ENCODE data around the gene USP3. TPM values are rescaled to one million over a fixed set of nuclear protein-coding genes. Genes with fewer than 3 reads are reported as not detected.
"Not testable (repeated sequence)": the region's sequence is repeated elsewhere in the genome, so short reads cannot be mapped to it uniquely, and the experiment has no call there.

Gene USP3
- total RNA-seq, 1 experiment from 2014 or later: 70.2 TPM

GRCh38 chr15:63517628-63518027 lies 13.2 kb downstream of the USP3 start:
- Mint-ChIP-seq H3K4me3 (ENCODE audit: unreplicated experiment) (peak overlapping the region; percentile 31), H3K27ac (ENCODE audit: low read depth, unreplicated experiment) (peak overlapping the region; percentile 28), H3K36me3 (ENCODE audit: insufficient read depth, unreplicated experiment) (peaks cover 4% of the 10 kb centered on the region), H3K27me3 (ENCODE audit: insufficient read depth, unreplicated experiment) (no peaks in the 10 kb centered on the region), H3K4me1 (ENCODE audit: insufficient read depth, unreplicated experiment) (peaks cover 66% of the 10 kb centered on the region), H3K9me3 (ENCODE audit: unreplicated experiment) (no peaks in the 10 kb centered on the region)
- intact Hi-C loops (cut with micrococcal nuclease): no loop called here
- peak; percentile 38 for DNase-seq (ENCODE audit: unreplicated experiment)
- BruUV-seq (replicated peaks): no TSS peak
- ChIA-PET CTCF (interaction anchor here (1.2 to 2.1 kb wide), 3 partner anchors 12 to 51 kb away, joined by 4 to 14 read pairs (median 6); no protein-coding TSS in a partner anchor), POLR2A (interaction anchor here (0.7 to 14.2 kb wide), 18 partner anchors 7 to 575 kb away, joined by 3 to 366 read pairs (median 3); partner anchors contain the start of genes FBXL22 and USP3)
- TF ChIP-seq CTCF (IDR thresholded peaks at IDR 0.05; ENCODE audit: unreplicated experiment): no peak

GRCh38 chr15:63519041-63519440 lies 14.6 kb downstream of the USP3 start:
- no peak for DNase-seq (ENCODE audit: unreplicated experiment)
- Mint-ChIP-seq H3K9me3 (ENCODE audit: unreplicated experiment) (no peaks in the 10 kb centered on the region), H3K4me1 (ENCODE audit: insufficient read depth, unreplicated experiment) (peaks cover 78% of the 10 kb centered on the region), H3K27me3 (ENCODE audit: insufficient read depth, unreplicated experiment) (no peaks in the 10 kb centered on the region), H3K4me3 (ENCODE audit: unreplicated experiment) (no peak overlapping the region), H3K36me3 (ENCODE audit: insufficient read depth, unreplicated experiment) (peaks cover 4% of the 10 kb centered on the region), H3K27ac (ENCODE audit: low read depth, unreplicated experiment) (peak overlapping the region; percentile 61)
- CTCF ChIA-PET: interaction anchor here (0.6 to 1.0 kb wide), 2 partner anchors 15 to 80 kb away, joined by 3 read pairs; no protein-coding TSS in a partner anchor
- POLR2A ChIA-PET: interaction anchor here (0.6 to 14.2 kb wide), 7 partner anchors 8 to 80 kb away, joined by 3 to 366 read pairs (median 10); partner anchors contain the start of gene USP3
- intact Hi-C loops (cut with micrococcal nuclease): no loop called here
- BruUV-seq (replicated peaks): no TSS peak
- TF ChIP-seq CTCF (IDR thresholded peaks at IDR 0.05; ENCODE audit: unreplicated experiment): no peak

- no peak for DNase-seq (ENCODE audit: unreplicated experiment)
- H3K27ac Mint-ChIP-seq (ENCODE audit: low read depth, unreplicated experiment): no peak overlapping the region
- no peak overlapping the region for H3K4me3 Mint-ChIP-seq (ENCODE audit: unreplicated experiment)
- intact Hi-C loops (cut with micrococcal nuclease): no loop called here
- no peaks in the 10 kb centered on the region for H3K9me3 Mint-ChIP-seq (ENCODE audit: unreplicated experiment)
- ChIA-PET CTCF (interaction anchor here (1.0 to 1.4 kb wide), 3 partner anchors 12 to 80 kb away, joined by 3 to 4 read pairs (median 4); no protein-coding TSS in a partner anchor), POLR2A (interaction anchor here (0.6 to 14.2 kb wide), 8 partner anchors 9 to 80 kb away, joined by 3 to 366 read pairs (median 16); partner anchors contain the start of gene USP3)
- no TSS peak for BruUV-seq (replicated peaks)
- no peak for TF ChIP-seq CTCF (IDR thresholded peaks at IDR 0.05; ENCODE audit: unreplicated experiment)
- peaks cover 79% of the 10 kb centered on the region for H3K4me1 Mint-ChIP-seq (ENCODE audit: insufficient read depth, unreplicated experiment)
- H3K36me3 Mint-ChIP-seq (ENCODE audit: insufficient read depth, unreplicated experiment): peaks cover 4% of the 10 kb centered on the region
- no peaks in the 10 kb centered on the region for H3K27me3 Mint-ChIP-seq (ENCODE audit: insufficient read depth, unreplicated experiment)
Observed at GRCh38 chr15:63519548-63520178, 15.3 kb downstream of the USP3 start.

- DNase-seq (ENCODE audit: unreplicated experiment); BruUV-seq (replicated peaks); H3K36me3 Mint-ChIP-seq (ENCODE audit: insufficient read depth, unreplicated experiment); intact Hi-C loops (cut with micrococcal nuclease); H3K9me3 Mint-ChIP-seq (ENCODE audit: unreplicated experiment); H3K27me3 Mint-ChIP-seq (ENCODE audit: insufficient read depth, unreplicated experiment); H3K27ac Mint-ChIP-seq (ENCODE audit: low read depth, unreplicated experiment); H3K4me3 Mint-ChIP-seq (ENCODE audit: unreplicated experiment): not testable (repeated sequence)
- H3K4me1 Mint-ChIP-seq (ENCODE audit: insufficient read depth, unreplicated experiment): peaks cover 78% of the 10 kb centered on the region
- CTCF ChIA-PET: interaction anchor here (1.0 to 2.3 kb wide), 6 partner anchors 10 to 54 kb away, joined by 4 to 7 read pairs (median 4); partner anchors contain the start of gene USP3
- POLR2A ChIA-PET: interaction anchor here (0.6 to 14.2 kb wide), 8 partner anchors 10 to 80 kb away, joined by 3 to 366 read pairs (median 26); partner anchors contain the start of gene USP3
Observed at GRCh38 chr15:63520462-63520861, 16.1 kb downstream of the USP3 start.

Measured in MCF 10A (cell line).